OCI-LY7 (cell line): ENCODE data around the gene SCG5. TPM values are rescaled to one million over a fixed set of nuclear protein-coding genes. Genes with fewer than 3 reads are reported as not detected.

Experiments used
- BruUV-seq: library from RNA; stranded (reverse); fragments of 400-500 nt; replicated peaks from 2 replicates; lab custom pipeline; 2021; lab: Mats Ljungman, UMichigan
- CTCF ChIA-PET: fragments of 300-600 bp; sonication (Branson Sonifier 250); formaldehyde crosslinking; loops from one replicate; lab custom pipeline; 2022; ENCODE audit warnings: antibody characterized with exemption; ENCODE audit not compliant: unreplicated experiment; lab: Charles Lee
- POLR2A ChIA-PET: fragments of 300-600 bp; sonication (Branson Sonifier 250); formaldehyde crosslinking; loops from one replicate; lab custom pipeline; 2022; ENCODE audit warnings: antibody characterized with exemption; lab: Charles Lee
- DNase-seq: peaks from one replicate; pipeline ENCODE4 v3.0.0-alpha.2; 2015; ENCODE audit warnings: low spot score
- H2AFZ ChIP-seq: fragments of 200-600 bp; sonication (generic), shearing (Covaris generic); 2 replicates; pipeline ENCODE4 v1.6.1; 2014; ENCODE audit warnings: mild to moderate bottlenecking, antibody characterized with exemption, low read length, moderate library complexity
- H3K27ac ChIP-seq: fragments of 200-600 bp; sonication (generic); 2 replicates; pipeline ENCODE4 v1.5.1; 2014; ENCODE audit warnings: mixed run types, low read depth, mild to moderate bottlenecking, moderate library complexity, low read length, inconsistent platforms; ENCODE audit not compliant: poor library complexity, severe bottlenecking
- H3K36me3 ChIP-seq: fragments of 200-600 bp; sonication (generic); 2 replicates; pipeline ENCODE4 v1.6.1; 2014; ENCODE audit warnings: mild to moderate bottlenecking, antibody characterized with exemption, low read length, moderate library complexity, mixed read lengths; ENCODE audit not compliant: insufficient read depth
- H3K4me1 ChIP-seq: fragments of 200-600 bp; sonication (generic); 2 replicates; pipeline ENCODE4 v1.5.1; 2014; ENCODE audit warnings: mild to moderate bottlenecking, low read length; ENCODE audit not compliant: insufficient read depth, poor library complexity, severe bottlenecking
- H3K4me2 ChIP-seq: fragments of 200-600 bp; sonication (generic); 2 replicates; pipeline ENCODE4 v1.6.1; 2014; ENCODE audit warnings: mild to moderate bottlenecking, low read length
- H3K4me3 ChIP-seq: fragments of 200-600 bp; sonication (generic); 2 replicates; pipeline ENCODE4 v1.5.1; 2014; ENCODE audit warnings: mild to moderate bottlenecking, low read depth, low read length; ENCODE audit not compliant: poor library complexity, severe bottlenecking
- H3K79me2 ChIP-seq: fragments of 200-600 bp; sonication (generic); 2 replicates; pipeline ENCODE4 v1.6.1; 2016; ENCODE audit warnings: low read depth, mild to moderate bottlenecking, low read length, moderate library complexity, mixed read lengths; ENCODE audit not compliant: insufficient read depth
- H3K9me2 ChIP-seq: fragments of 200-600 bp; sonication (generic); 2 replicates; pipeline ENCODE4 v1.6.1; 2016; ENCODE audit warnings: mild to moderate bottlenecking, low read length, mixed read lengths; ENCODE audit not compliant: insufficient read depth
- H3K9me3 ChIP-seq: fragments of 200-600 bp; sonication (generic); 2 replicates; pipeline ENCODE4 v1.6.1; 2014; ENCODE audit warnings: mild to moderate bottlenecking, mixed run types, low read length, mixed read lengths
- H4K20me1 ChIP-seq: fragments of 200-600 bp; sonication (generic); 2 replicates; pipeline ENCODE4 v1.6.1; 2014; ENCODE audit warnings: mild to moderate bottlenecking, antibody characterized with exemption, low read length, moderate library complexity, mixed read lengths; ENCODE audit not compliant: insufficient read depth
- EZH2phosphoT487 ChIP-seq: fragments of 200-600 bp; sonication (generic); IDR thresholded peaks from 2 replicates; pipeline ENCODE4 v1.6.1; 2018; ENCODE audit warnings: low read depth, borderline replicate concordance, mild to moderate bottlenecking, mixed run types, antibody characterized with exemption, low read length, moderate library complexity, mixed read lengths
- intact Hi-C: fragments of 100-400 bp; cut with micrococcal nuclease; formaldehyde crosslinking; loops from one replicate; pipeline ENCODE4 v1.10.0; 2022; ENCODE audit not compliant: unreplicated experiment
- total RNA-seq, 2 experiments: library from RNA; depleted of rRNA in 1 of 2; stranded (reverse); fragments of >200 nt in 1 of 2; shearing (Covaris generic) in 1 of 2; gene quantifications; 2 replicates each; pipeline ENCODE4 v1.2.3, GENCODE V29; 2014 to 2022
- TF ChIP-seq, protein P1 (sequence below): fragments of 200-600 bp; sonication (generic); conservative IDR thresholded peaks from 2 replicates; pipeline ENCODE4 v1.5.1; 2014; ENCODE audit warnings: mild to moderate bottlenecking, antibody characterized with exemption, low read length, moderate library complexity, mixed read lengths

The SCG5 gene
- total RNA-seq, 2 experiments from 2014 or later, result 1.5 to 4.7 TPM

DNA sequence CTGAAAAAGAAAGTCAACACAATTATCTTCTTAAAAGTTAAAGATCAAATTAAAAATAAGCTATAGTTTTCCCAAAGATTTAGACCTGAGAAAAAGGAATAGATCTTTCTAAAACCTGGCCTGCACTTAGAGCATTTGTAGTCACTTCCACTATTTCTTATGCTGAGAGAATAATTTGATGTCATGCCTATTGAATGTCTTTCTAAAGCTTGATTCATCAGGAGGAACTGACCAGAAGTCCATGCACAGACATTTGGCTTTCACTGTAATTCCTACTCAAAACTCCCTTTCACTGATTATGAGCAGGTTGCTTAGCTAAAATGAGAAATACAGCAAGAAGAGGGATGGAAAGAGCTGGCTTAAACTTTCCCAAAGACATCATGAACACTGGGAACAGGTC is 80.6 kb downstream of the SCG5 start:
- no peaks in the 10 kb centered on the region for H3K36me3 ChIP-seq
- H3K27ac ChIP-seq, result no peak overlapping the region
- H3K4me2 ChIP-seq, result no peak overlapping the region
- H3K9me3 ChIP-seq, result no peaks in the 10 kb centered on the region
- H3K4me3 ChIP-seq, result no peak overlapping the region
- no peaks in the 10 kb centered on the region for H3K9me2 ChIP-seq
- TF ChIP-seq, protein P1, sequence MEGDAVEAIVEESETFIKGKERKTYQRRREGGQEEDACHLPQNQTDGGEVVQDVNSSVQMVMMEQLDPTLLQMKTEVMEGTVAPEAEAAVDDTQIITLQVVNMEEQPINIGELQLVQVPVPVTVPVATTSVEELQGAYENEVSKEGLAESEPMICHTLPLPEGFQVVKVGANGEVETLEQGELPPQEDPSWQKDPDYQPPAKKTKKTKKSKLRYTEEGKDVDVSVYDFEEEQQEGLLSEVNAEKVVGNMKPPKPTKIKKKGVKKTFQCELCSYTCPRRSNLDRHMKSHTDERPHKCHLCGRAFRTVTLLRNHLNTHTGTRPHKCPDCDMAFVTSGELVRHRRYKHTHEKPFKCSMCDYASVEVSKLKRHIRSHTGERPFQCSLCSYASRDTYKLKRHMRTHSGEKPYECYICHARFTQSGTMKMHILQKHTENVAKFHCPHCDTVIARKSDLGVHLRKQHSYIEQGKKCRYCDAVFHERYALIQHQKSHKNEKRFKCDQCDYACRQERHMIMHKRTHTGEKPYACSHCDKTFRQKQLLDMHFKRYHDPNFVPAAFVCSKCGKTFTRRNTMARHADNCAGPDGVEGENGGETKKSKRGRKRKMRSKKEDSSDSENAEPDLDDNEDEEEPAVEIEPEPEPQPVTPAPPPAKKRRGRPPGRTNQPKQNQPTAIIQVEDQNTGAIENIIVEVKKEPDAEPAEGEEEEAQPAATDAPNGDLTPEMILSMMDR, result no peak
- no peak for TF ChIP-seq EZH2phosphoT487
- H3K79me2 ChIP-seq, result no peaks in the 10 kb centered on the region
- no peak for DNase-seq
- intact Hi-C loops, result no loop called here
- H2AFZ ChIP-seq, result no peak overlapping the region
- CTCF ChIA-PET, result interaction anchor here (0.8 kb wide), 1 partner anchor 8 kb away, joined by 3 read pairs; no protein-coding TSS in a partner anchor
- no TSS peak for BruUV-seq
- POLR2A ChIA-PET, result no interaction called here
- no peaks in the 10 kb centered on the region for H3K4me1 ChIP-seq
- H4K20me1 ChIP-seq, result no peaks in the 10 kb centered on the region

GRCh38 chr15:32723171-32723948 is 81.8 kb downstream of the SCG5 start:
- intact Hi-C loops, result no loop called here
- Histone ChIP-seq H2AFZ (no peak overlapping the region), H3K79me2 (no peaks in the 10 kb centered on the region), H3K4me2 (no peak overlapping the region), H3K27ac (no peak overlapping the region), H3K4me3 (no peak overlapping the region), H3K36me3 (no peaks in the 10 kb centered on the region), H3K4me1 (no peaks in the 10 kb centered on the region), H4K20me1 (no peaks in the 10 kb centered on the region), H3K9me3 (no peaks in the 10 kb centered on the region), H3K9me2 (no peaks in the 10 kb centered on the region)
- BruUV-seq, result no TSS peak
- no peak for DNase-seq
- TF ChIP-seq, protein P1, result no peak
- no peak for TF ChIP-seq EZH2phosphoT487
- ChIA-PET CTCF (no interaction called here), POLR2A (interaction anchor here (0.6 to 0.7 kb wide), 2 partner anchors 12 to 358 kb away, joined by 4 read pairs; no protein-coding TSS in a partner anchor)
